HG03097 (cell line): ENCODE results near the gene PTGES2.
"Not testable (repeated sequence)": the region's sequence is repeated elsewhere in the genome, so short reads cannot be mapped to it uniquely, and the experiment has no call there.

Experiments
- ATAC-seq: cut with Tn5 transposase; IDR thresholded peaks from one replicate; pipeline ENCODE4 v1.9.1; 2021; ENCODE audit not compliant: unreplicated experiment, low FRiP score

PTGES2 gene

DNA sequence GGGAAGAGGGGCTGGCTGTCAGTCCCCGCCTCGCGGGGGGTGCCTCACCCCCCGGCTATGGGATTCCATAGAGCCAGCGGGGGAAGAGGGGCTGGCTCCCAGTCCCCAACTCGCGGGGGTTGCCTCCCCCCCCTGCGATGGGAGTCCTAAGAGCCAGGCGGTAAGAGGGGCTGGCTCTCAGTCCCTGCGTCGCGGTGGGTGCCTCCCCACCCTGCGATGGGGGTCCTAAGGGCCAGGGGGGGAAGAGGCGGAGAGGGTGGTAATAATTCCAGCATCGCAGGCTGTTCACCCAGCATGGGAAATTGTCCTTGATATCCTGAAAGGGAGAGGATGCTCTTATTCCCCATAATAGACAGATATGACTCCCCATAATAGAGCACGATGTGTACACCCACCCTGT, 12.1 kb upstream of the PTGES2 start:
- ATAC-seq, result no peak

DNA sequence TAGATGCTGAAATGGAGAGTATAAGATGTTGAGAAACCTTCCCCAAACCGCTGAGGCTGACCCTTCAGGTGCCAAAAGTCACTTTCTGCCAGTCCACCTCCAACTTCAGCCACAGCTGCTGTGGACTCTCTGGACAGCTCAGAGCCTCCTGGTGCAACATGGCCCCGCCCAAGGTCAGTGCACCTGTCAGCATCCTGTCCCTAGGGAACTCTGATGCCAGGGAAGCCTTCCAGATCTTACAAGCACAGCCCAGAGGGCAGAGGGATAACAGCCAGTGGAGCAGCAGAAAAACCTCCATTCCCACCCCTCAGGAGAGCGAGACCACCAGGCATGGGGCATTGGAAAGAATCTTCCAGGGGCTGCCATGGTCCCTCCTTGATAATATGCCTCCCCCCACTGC, 10.5 kb upstream of the PTGES2 start:
- no peak for ATAC-seq

GRCh38 chr9:128136816-128137793, 9.6 kb upstream of the PTGES2 start:
- no peak for ATAC-seq

GRCh38 chr9:128135561-128135960, 8.0 kb upstream of the PTGES2 start:
- ATAC-seq, result not testable (repeated sequence)

DNA sequence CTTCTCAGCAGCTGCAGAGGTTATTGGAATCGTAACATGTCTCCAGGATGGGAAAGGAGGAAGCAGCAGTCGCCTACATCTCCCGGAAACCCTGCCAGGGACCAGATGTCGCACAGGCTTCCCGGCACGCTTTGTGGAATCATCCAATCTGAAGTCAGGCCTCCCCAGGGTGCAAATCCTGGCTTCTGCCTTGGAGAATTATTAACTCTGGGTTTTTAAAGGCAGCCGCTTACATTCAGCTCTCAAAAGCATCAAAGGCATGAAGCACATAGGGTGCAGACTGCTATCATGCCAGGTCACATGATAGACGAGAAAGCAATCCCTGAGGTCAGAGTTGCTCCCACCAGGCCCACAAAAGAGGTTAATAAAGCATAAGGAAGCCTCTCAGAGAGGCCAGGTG, 4.6 kb upstream of the PTGES2 start:
- not testable (repeated sequence) for ATAC-seq

DNA sequence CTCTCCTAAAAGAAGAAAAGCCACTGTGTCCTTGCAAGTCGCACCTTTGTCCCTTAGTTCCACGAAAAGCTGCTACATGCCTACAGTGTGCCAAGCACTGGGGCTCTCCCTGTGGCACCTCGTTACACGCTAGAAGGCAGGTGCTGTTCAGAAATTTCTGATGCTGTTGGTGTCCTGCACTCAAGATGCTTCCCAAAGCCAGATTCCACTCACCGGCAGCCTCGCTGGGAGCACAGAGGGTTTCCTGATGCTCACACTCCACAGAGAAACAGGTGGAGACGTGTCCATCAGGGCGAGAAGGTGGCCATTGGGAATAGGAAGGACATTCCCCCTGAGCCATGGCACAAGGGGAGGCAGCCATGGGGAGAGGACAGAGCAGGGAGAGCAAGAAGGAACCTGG, 3.8 kb upstream of the PTGES2 start:
- not testable (repeated sequence) for ATAC-seq

- not testable (repeated sequence) for ATAC-seq
Measured at GRCh38 chr9:128130651-128131050, 3.1 kb upstream of the PTGES2 start.

DNA sequence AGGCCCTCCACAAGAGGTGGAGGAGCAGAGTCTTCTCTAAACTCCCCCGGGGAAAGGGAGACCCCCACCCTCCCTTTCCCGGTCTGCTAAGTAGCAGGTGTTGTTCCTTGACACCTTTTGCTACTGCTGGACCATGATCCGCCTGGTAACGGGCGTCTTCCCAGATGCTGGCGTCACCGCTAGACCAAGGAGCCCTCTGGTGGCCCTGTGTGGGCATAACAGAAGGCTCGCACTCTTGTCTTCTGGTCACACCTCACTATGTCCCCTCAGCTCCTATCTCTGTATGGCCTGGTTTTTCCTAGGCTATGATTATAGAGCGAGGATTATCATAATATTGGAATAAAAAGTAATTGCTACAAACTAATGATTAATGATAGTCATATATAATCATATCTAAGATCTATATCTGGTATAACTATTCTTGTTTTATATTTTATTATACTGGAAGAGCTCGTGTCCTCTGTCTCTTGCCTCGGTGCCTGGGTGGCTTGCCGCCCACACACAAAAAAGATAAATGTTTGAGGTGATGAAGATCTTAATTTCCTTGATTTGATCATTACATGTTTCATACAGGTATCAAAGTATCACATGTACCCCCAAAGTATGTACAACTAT, 2.6 kb upstream of the PTGES2 start:
- ATAC-seq, result not testable (repeated sequence)

GRCh38 chr9:128128836-128129590, 1.5 kb upstream of the PTGES2 start:
- ATAC-seq, result no peak

- peak; percentile 55 for ATAC-seq
Measured at GRCh38 chr9:128127990-128128835, 684 bp upstream of the PTGES2 start.

- ATAC-seq, result no peak
Measured at GRCh38 chr9:128125580-128126354, 1.8 kb downstream of the PTGES2 start.

GRCh38 chr9:128124873-128125579, 2.5 kb downstream of the PTGES2 start:
- ATAC-seq, result no peak

GRCh38 chr9:128124451-128124850, 3.1 kb downstream of the PTGES2 start:
- no peak for ATAC-seq

DNA sequence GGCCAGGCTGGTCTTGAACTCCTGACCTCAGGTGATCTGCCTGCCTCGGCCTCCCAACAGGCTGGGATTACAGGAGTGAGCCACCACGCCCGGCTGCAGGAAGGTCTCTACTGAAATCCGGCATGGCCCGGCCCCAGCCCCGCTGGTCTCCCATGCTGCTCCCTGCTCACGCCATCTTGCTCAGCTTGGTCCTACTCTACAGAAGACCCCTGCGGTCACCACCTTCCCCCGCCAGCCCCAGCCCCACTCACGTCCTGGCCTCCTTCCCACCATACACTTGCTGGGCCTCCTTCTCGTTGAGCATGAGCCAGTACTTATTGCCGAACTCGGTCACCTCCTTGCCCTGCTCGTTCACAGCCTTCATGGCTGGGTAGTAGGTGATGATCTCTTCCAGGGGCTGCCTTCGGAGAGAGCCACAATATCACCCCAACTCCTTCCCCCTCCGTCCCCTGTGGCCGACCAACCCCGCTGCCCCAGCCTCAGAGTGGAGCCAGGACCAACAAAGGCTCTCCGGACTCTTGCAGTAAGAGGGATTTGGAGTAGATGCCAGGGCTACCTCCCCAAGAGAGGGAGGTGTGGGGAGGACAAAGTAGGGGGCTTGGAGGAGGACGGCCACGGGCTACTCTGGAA, 4.0 kb downstream of the PTGES2 start:
- ATAC-seq, result no peak

GRCh38 chr9:128122809-128123175, 4.7 kb downstream of the PTGES2 start:
- ATAC-seq, result no peak

GRCh38 chr9:128121924-128122808, 5.4 kb downstream of the PTGES2 start:
- ATAC-seq, result no peak

GRCh38 chr9:128121466-128121810, 6.1 kb downstream of the PTGES2 start:
- no peak for ATAC-seq
